Retina (tissue), 1 donor: ENCODE data around the gene CACNA1S.

ENCODE experiments used
- DNase-seq: peaks from one replicate; pipeline ENCODE4 v3.0.0-alpha.2; 2016

The CACNA1S gene

GRCh38 chr1:201023920-201024624 lies 88.2 kb downstream of the CACNA1S start:
- peak; percentile 37 for DNase-seq

GRCh38 chr1:201023517-201023902 lies 88.7 kb downstream of the CACNA1S start, which contains the start of gene KIF21B:
KIF21B (minus strand) TSS chr1:201023714; CDS start chr1:201023383, 331 bp downstream.
- peak; percentile 82 for DNase-seq

DNA sequence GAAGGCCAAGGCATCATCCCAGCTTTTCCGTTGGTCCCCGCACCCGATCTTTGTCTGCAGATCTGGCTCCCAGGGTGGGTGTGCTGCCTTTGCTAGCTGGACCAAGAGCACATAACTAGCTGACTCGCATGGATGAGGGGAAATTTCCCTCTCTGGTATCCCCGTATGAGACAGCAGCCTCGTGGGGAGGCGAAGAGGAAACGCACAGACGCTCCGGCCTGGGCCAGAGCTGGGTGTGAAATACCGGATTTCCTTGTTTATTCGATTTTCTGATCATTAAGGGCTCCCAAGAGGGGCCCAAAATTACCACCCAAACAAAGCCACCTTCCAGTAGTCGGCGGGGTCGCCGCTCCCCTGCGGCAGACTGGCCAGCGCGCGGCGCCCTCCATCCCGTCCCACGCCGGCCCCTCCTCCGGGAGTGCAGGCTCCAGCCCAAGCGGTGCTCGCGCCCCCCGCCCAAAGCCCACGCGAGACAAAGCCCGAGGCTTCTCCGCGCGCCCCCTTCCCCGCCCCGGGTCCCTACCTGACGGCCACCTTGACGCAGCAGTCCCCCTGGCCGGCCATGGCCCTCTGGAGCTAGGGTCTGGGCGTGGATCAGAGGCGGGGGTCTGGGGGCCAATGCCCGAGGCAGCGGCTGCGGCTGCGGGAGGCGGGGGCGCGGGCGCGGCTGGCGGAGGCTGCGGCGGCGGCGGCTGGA lies 89.3 kb downstream of the CACNA1S start:
- DNase-seq = peak; percentile 72

- DNase-seq = no peak
These were observed 89.8 kb downstream of the CACNA1S start for GRCh38 chr1:201022493-201022819.

GRCh38 chr1:201021630-201022492 lies 90.4 kb downstream of the CACNA1S start:
- DNase-seq = peak; percentile 55

- peak; percentile 73 for DNase-seq
These were observed 91.3 kb downstream of the CACNA1S start for GRCh38 chr1:201020721-201021629.

- DNase-seq = peak; percentile 19
These were observed 92.1 kb downstream of the CACNA1S start for GRCh38 chr1:201020040-201020591.

- DNase-seq = no peak
These were observed 92.8 kb downstream of the CACNA1S start for GRCh38 chr1:201019321-201019977.

DNA sequence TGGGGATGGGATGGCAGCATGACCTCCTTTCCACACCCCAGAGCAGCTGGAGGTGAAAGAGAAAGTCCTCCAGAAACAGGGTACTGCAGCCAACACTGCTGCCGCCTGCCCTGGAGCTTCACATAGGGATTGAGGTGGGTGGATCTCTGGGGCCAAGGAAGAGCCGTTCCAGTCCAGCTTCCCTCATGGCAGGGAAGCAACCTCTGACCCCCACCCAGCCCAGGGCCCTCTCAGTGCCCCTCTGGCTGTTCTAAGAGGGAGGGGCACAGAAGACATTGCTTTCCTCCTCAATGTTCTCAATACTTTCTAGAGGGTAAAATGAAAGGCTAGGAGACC lies 94.4 kb downstream of the CACNA1S start:
- DNase-seq = no peak

DNA sequence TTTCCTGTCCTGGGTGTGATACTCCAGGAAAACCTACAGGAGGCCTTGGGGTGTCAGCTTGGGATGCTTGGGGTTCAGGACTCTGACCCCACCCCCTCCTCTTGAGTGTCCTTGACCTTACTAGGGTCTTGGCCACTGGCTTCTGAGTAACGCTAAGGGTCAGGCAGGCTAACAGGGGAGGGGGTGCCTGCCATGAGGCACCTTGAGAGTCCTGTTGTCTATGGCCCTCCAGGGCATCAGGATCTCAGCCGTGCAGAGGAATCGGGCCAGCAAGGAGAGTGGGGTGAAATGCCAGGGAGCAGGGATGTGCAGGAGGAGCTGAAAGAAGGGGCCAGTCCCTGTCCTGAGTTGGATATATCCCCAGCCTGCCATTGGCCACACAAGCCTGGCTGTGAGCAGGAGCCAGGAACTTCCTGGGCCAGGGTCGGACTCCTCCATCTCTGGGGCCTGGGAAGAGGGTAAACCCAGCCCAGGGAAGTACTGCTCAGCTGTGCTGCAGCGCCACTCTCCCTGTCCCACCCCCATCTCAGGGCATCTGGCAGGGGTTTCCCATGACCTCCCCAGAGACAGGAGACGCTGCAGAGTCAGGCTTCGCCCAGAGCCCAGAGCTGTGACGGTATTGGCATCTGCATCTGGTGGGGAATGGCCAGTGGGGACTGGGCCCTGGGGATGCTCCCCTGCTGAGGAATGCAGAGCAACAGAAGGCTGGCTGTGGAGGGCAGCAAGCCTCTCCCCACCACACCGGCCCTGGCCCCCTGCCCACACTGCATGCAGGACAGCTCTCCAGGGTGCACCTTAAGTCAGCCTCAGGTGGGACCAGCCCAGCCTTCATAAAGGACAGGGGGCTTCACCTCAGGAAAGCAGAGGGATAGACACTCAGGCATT lies 95.0 kb downstream of the CACNA1S start:
- DNase-seq = peak; percentile 39

DNA sequence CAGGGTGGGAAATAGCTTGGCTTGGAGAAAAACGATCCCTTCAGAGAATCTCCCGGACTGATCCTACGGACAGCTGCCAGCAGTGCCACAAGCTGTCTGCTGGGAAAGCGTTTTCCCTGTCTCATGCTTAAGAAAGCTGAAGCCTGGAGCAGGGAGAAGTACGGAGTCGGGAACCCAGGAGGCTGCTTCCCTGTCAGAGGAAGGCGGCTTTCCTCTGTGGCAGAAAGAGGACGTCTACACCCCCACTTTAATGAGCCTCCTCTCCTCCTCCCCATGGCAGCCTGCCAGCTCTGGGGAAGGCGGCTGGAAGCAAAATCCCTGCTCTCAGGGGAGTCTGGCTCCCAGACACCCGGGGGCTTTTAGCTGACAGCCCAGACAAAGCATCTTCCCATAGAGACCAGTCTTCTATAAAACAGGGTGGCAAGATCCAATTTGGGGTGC lies 96.0 kb downstream of the CACNA1S start:
- peak; percentile 59 for DNase-seq

GRCh38 chr1:201015551-201016091 lies 96.6 kb downstream of the CACNA1S start:
- peak; percentile 18 for DNase-seq

DNA sequence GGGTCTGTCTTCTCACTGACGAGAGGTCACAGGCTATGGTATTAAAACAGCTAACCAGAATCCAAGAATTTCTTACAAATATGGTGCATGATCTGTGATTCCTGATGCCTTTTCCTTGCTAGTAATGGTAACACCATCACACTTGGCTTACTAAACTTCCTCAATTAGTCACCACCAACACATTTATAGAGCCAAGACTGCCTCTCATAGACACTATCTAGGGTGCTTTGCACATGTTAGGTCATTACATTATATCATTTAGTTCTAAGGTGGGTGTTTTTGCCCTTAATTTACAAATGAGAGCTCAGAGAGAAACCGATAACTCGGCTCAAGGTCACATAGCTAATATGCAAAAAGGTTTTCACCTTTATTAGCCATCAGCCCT lies 97.4 kb downstream of the CACNA1S start:
- no peak for DNase-seq

DNA sequence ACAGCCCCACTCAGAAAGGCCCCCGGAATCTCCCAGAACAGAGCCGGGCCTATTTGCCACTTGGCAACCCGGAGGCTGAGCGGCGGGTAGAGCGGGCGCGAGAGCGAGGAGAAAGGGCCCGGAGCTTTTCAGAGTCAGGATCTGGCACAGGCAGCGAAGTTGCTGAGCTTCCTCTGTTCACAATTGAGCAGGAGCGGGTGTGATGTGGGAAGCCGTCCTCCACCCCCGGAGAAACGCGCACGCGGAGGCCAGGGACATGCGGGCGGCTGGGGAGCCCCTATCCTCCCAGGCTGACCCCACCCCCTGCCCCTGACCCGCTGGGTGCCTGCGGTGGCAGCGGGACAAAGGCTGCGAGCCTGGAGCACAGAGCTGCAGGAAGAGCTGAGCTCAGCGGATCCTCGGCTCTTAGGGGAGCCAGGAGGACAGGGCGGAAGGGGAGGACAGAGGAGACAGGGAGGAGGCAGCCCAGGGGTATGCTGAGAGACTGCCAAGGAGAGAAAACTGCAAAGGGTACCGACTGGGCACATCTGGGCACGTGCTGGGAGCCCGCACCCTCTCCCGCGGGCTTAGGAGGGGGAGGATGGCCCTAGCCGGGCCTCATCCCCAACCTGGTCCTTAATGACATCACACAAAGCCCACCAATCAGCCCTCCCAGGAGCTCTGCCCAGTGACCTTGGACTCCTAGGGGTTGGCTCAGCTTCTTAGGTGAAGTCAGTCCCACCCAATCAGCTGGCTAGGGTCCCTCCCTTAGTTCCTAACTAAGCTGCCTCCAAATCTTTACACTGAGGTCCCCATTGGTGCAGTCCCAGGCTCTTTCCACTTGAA lies 98.0 kb downstream of the CACNA1S start:
- DNase-seq = peak; percentile 61

- no peak for DNase-seq
These were observed 99.2 kb downstream of the CACNA1S start for GRCh38 chr1:201013031-201013485.

DNA sequence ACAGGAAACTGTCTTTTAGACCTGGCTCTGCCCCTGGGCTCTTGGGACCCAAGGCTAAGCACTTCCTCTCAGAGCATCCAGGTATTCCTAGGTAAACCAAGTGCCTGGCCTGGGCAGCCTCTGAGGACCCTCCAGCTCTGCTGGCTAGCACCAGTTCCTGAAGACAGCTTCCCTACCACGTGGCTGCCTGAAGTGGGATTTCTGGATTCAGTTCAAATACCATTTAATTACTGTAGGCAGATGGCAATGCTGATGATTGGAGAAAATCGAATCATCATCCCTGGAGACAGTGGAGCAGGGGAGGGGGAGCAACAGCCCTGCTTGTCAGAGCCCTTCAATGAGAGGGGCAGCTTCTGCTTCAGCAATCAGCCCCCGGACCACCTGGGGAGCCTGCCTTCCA lies 100.6 kb downstream of the CACNA1S start:
- peak; percentile 57 for DNase-seq

- DNase-seq = peak; percentile 74
These were observed 102.1 kb downstream of the CACNA1S start for GRCh38 chr1:201009962-201010645.

DNA sequence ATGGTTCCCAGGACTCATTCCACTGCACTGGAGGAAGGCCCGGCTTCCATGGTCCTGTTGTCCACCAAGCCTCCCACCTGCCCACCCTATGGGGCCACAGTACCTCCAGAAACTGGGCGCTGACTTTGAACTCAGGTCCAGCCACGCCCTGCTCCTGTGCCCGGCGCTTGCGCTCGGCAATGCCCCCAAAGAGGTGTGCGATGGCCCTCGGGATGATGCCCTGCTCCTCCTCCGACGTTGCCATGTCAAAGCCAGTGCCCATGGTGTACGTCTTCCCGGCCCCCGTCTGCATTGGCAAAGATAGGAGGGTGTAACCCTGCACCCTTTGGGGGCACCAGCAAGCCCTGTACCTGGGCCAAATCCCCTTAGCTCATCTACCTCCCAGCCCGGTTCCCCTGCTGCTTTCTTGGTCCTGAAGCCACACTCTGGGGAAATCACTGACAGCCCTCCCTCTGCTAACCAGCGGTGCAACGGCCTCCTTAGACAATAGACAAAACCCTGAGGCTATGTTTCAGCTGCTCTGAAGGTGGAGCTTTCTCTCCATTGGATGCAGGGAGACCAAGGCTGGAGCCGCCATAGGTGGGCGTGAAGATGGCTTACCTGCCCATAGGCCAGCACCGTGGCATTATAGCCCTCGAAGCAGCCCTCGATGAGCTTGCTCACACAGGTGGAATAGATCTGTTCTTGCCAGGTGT lies 103.4 kb downstream of the CACNA1S start:
- no peak for DNase-seq
